ENCODE measurements around the gene MALRD1.

DNA sequence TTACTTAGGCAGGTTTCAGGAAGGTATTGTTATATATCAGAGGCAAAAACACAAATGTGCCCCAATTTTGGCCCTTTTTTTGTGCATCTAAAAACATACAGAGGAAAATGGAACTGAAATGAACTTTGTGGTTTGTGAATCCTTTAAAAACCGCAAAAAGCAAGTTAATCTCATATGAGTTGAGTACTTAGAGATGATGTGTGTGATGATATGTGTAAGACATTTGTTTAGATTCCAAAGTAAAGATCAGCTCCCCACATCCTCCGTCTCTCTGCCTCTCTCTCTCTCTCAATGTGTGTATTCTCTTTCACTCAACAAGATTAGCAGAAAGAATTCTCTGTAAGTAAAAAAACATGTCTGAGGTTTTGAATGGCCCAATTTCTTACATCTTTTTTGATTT lies 201.9 kb downstream of the MALRD1 start:
- TF ChIP-seq CTCF (IDR thresholded peaks at IDR 0.05), result no peak
- no peak for TF ChIP-seq POLR2A (IDR thresholded peaks at IDR 0.05)
